AG09319 (cell line): ENCODE measurements around the gene CHD9.

Experiments used
- DNase-seq: peaks from one replicate; pipeline ENCODE4 v3.0.0-alpha.2; 2010; ENCODE audit warnings: low read depth; ENCODE audit errors: extremely low read depth
- CTCF ChIP-seq: IDR thresholded peaks from 2 replicates; pipeline ENCODE4 v1.5.1; 2011; ENCODE audit warnings: low read depth, mild to moderate bottlenecking, inconsistent platforms, low read length, moderate library complexity

CHD9 gene

GRCh38 chr16:53058882-53059281 is 4.1 kb downstream of the CHD9 start:
- DNase-seq: no peak
- no peak for TF ChIP-seq CTCF

- TF ChIP-seq CTCF: no peak
- DNase-seq: no peak
Observed at GRCh38 chr16:53059672-53060071, 4.9 kb downstream of the CHD9 start.

- TF ChIP-seq CTCF: no peak
- no peak for DNase-seq
Observed at GRCh38 chr16:53061256-53061655, 6.5 kb downstream of the CHD9 start.

GRCh38 chr16:53061701-53062159 is 6.9 kb downstream of the CHD9 start:
- no peak for TF ChIP-seq CTCF
- DNase-seq: no peak

- no peak for TF ChIP-seq CTCF
- DNase-seq: no peak
Observed at GRCh38 chr16:53064081-53064578, 9.3 kb downstream of the CHD9 start.

GRCh38 chr16:53065461-53066061 is 10.8 kb downstream of the CHD9 start:
- DNase-seq: no peak
- TF ChIP-seq CTCF: no peak

- no peak for DNase-seq
- no peak for TF ChIP-seq CTCF
Observed at GRCh38 chr16:53067675-53068074, 12.9 kb downstream of the CHD9 start.
